Muscle of leg (tissue), 11 donors: Measurements from ENCODE around the gene MAP2K5. TPM values are rescaled to one million over a fixed set of nuclear protein-coding genes. Genes with fewer than 3 reads are reported as not detected.

Experiments used
- DNase-seq: peaks from one replicate; pipeline ENCODE4 v3.0.0; 2013
- H3K27ac ChIP-seq: one replicate; pipeline ENCODE4 v1.5.1; 2013; ENCODE audit warnings: mild to moderate bottlenecking, low read length, control low read depth
- H3K27me3 ChIP-seq: one replicate; pipeline ENCODE4 v1.6.1; 2013; ENCODE audit warnings: low read length; ENCODE audit not compliant: control insufficient read depth, insufficient read depth
- H3K36me3 ChIP-seq: one replicate; pipeline ENCODE4 v1.6.1; 2013; ENCODE audit warnings: low read length; ENCODE audit not compliant: control insufficient read depth, insufficient read depth
- H3K4me1 ChIP-seq: one replicate; pipeline ENCODE4 v1.6.1; 2013; ENCODE audit warnings: low read length; ENCODE audit not compliant: control insufficient read depth, insufficient read depth
- H3K4me3 ChIP-seq: one replicate; pipeline ENCODE4 v1.5.1; 2013; ENCODE audit warnings: low read length, control low read depth
- H3K9me3 ChIP-seq: replicated peaks from 2 replicates; pipeline ENCODE4 v1.6.1; 2013; ENCODE audit warnings: low read depth, low read length; ENCODE audit not compliant: control insufficient read depth
- WGBS: methylation state at CpG from one replicate; pipeline ENCODE4 v1.1.5; 2013; ENCODE audit warnings: missing lambda C conversion rate; ENCODE audit not compliant: insufficient coverage; 5-methylcytosine and 5-hydroxymethylcytosine counted together
- polyA plus RNA-seq, 8 donors: library from polyadenylated mRNA; unstranded; fragments of 120-200 nt; gene quantifications; one replicate each; pipeline versions ENCODE4 v1.2.1 to v1.2.3, GENCODE V29; 2013; ENCODE audit warnings: inconsistent platforms in 1 of 8, low replicate concordance in 1 of 8; ENCODE audit not compliant: insufficient read length in 8 of 8, insufficient read depth in 1 of 8
- total RNA-seq: library from RNA; stranded (reverse); fragments of 120-200 nt; gene quantifications from one replicate; pipeline ENCODE4 v1.2.4, GENCODE V29; 2013

The MAP2K5 gene
- total and polyA plus RNA-seq, 9 donors, result 10.2 to 22.6 (median 19.4) TPM

- Histone ChIP-seq H3K27me3 (peaks cover 38% of the 10 kb centered on the region), H3K9me3 (no peaks in the 10 kb centered on the region), H3K27ac (no peak overlapping the region), H3K4me3 (no peak overlapping the region), H3K4me1 (peaks cover 13% of the 10 kb centered on the region), H3K36me3 (no peaks in the 10 kb centered on the region)
- WGBS, result no CpG with 5 or more reads among the region's 3 CpGs
- DNase-seq, result no peak
These were observed 274.2 kb downstream of the MAP2K5 start for GRCh38 chr15:67816668-67817067.

GRCh38 chr15:67818464-67818863, 276.0 kb downstream of the MAP2K5 start:
- no peaks in the 10 kb centered on the region for H3K36me3 ChIP-seq
- H3K27ac ChIP-seq, result no peak overlapping the region
- H3K4me1 ChIP-seq, result peaks cover 18% of the 10 kb centered on the region
- H3K9me3 ChIP-seq, result no peaks in the 10 kb centered on the region
- DNase-seq, result no peak
- no peak overlapping the region for H3K4me3 ChIP-seq
- WGBS, result 17% methylated on average over 1 of the region's 3 CpGs
- peaks cover 55% of the 10 kb centered on the region for H3K27me3 ChIP-seq

- 7% methylated on average over 11 of the region's 19 CpGs for WGBS
- Histone ChIP-seq H3K9me3 (no peaks in the 10 kb centered on the region), H3K4me1 (peaks cover 24% of the 10 kb centered on the region), H3K36me3 (no peaks in the 10 kb centered on the region), H3K27me3 (peaks cover 67% of the 10 kb centered on the region), H3K27ac (no peak overlapping the region), H3K4me3 (no peak overlapping the region)
- no peak for DNase-seq
These were observed 277.1 kb downstream of the MAP2K5 start for GRCh38 chr15:67819636-67820035.

GRCh38 chr15:67820122-67820991, 277.9 kb downstream of the MAP2K5 start:
- H3K27me3 ChIP-seq, result peaks cover 74% of the 10 kb centered on the region

GRCh38 chr15:67820992-67821783, 278.7 kb downstream of the MAP2K5 start:
- H3K36me3 ChIP-seq, result no peaks in the 10 kb centered on the region
- H3K27me3 ChIP-seq, result peaks cover 82% of the 10 kb centered on the region
- H3K9me3 ChIP-seq, result no peaks in the 10 kb centered on the region
- H3K4me1 ChIP-seq, result peaks cover 36% of the 10 kb centered on the region
- peak; percentile 80 for DNase-seq
- WGBS, result 2% methylated on average over 30 of the region's 39 CpGs
- no peak overlapping the region for H3K27ac ChIP-seq
- H3K4me3 ChIP-seq, result no peak overlapping the region

More at GRCh38 chr15:67820122-67820991, 277.9 kb downstream of the MAP2K5 start:
- Histone ChIP-seq H3K9me3 (no peaks in the 10 kb centered on the region), H3K36me3 (no peaks in the 10 kb centered on the region), H3K27ac (no peak overlapping the region), H3K4me3 (no peak overlapping the region), H3K4me1 (peaks cover 27% of the 10 kb centered on the region)
- WGBS, result 5% methylated on average over 37 of the region's 50 CpGs
- no peak for DNase-seq

GRCh38 chr15:67821784-67822440, 279.4 kb downstream of the MAP2K5 start:
- H3K4me1 ChIP-seq, result peaks cover 41% of the 10 kb centered on the region
- H3K9me3 ChIP-seq, result no peaks in the 10 kb centered on the region
- no peak for DNase-seq
- H3K27me3 ChIP-seq, result peaks cover 89% of the 10 kb centered on the region
- H3K36me3 ChIP-seq, result no peaks in the 10 kb centered on the region
- H3K4me3 ChIP-seq, result no peak overlapping the region
- H3K27ac ChIP-seq, result no peak overlapping the region
- 2% methylated on average over 33 of the region's 43 CpGs for WGBS

- H3K27me3 ChIP-seq, result peaks cover 96% of the 10 kb centered on the region
- no peaks in the 10 kb centered on the region for H3K36me3 ChIP-seq
- no peak overlapping the region for H3K4me3 ChIP-seq
- peaks cover 44% of the 10 kb centered on the region for H3K4me1 ChIP-seq
- DNase-seq, result no peak
- no peaks in the 10 kb centered on the region for H3K9me3 ChIP-seq
- no peak overlapping the region for H3K27ac ChIP-seq
- 2% methylated on average over 39 of the region's 46 CpGs for WGBS
These were observed 280.2 kb downstream of the MAP2K5 start for GRCh38 chr15:67822537-67823313.

- Histone ChIP-seq H3K27ac (no peak overlapping the region), H3K4me3 (no peak overlapping the region), H3K4me1 (peaks cover 48% of the 10 kb centered on the region), H3K27me3 (peaks cover 96% of the 10 kb centered on the region), H3K9me3 (no peaks in the 10 kb centered on the region), H3K36me3 (no peaks in the 10 kb centered on the region)
- under 1% methylated on average over 78 of the region's 94 CpGs for WGBS
- no peak for DNase-seq
These were observed 281.1 kb downstream of the MAP2K5 start for GRCh38 chr15:67823314-67824196.
